Upper lobe of left lung (tissue), 4 donors: Measurements from ENCODE around the gene DR1.

ENCODE experiments used
- CTCF ChIP-seq, 6 experiments: fragments of 450-650 bp in 4 of 6; fragments of 200-600 bp in 2 of 6; sonication (generic) in 2 of 6; IDR thresholded peaks; one replicate each; pipeline ENCODE4 v1.5.1; 2016 to 2019; ENCODE audit warnings: antibody characterized with exemption in 6 of 6
- POLR2A ChIP-seq, 4 donors: fragments of 450-650 bp; IDR thresholded peaks; one replicate each; pipeline ENCODE4 v1.5.1; 2016 to 2017; ENCODE audit warnings: antibody characterized with exemption in 4 of 4, mild to moderate bottlenecking in 2 of 4

GRCh38 chr1:93324486-93325464, 20.9 kb upstream of the DR1 start:
- no peak for TF ChIP-seq CTCF (IDR thresholded peaks at IDR 0.05)
- TF ChIP-seq POLR2A (IDR thresholded peaks at IDR 0.05) = no peak
